NT2/D1 (cell line): Measurements from ENCODE around the gene SAMD14.

Source experiments
- SUZ12 ChIP-seq: IDR thresholded peaks from 2 replicates; pipeline ENCODE4 v1.6.1; 2011; ENCODE audit not compliant: insufficient read length, insufficient read depth; ENCODE audit errors: extremely low read depth
- YY1 ChIP-seq: IDR thresholded peaks from 2 replicates; pipeline ENCODE4 v1.6.1; 2011; ENCODE audit not compliant: insufficient read length, insufficient read depth

DNA sequence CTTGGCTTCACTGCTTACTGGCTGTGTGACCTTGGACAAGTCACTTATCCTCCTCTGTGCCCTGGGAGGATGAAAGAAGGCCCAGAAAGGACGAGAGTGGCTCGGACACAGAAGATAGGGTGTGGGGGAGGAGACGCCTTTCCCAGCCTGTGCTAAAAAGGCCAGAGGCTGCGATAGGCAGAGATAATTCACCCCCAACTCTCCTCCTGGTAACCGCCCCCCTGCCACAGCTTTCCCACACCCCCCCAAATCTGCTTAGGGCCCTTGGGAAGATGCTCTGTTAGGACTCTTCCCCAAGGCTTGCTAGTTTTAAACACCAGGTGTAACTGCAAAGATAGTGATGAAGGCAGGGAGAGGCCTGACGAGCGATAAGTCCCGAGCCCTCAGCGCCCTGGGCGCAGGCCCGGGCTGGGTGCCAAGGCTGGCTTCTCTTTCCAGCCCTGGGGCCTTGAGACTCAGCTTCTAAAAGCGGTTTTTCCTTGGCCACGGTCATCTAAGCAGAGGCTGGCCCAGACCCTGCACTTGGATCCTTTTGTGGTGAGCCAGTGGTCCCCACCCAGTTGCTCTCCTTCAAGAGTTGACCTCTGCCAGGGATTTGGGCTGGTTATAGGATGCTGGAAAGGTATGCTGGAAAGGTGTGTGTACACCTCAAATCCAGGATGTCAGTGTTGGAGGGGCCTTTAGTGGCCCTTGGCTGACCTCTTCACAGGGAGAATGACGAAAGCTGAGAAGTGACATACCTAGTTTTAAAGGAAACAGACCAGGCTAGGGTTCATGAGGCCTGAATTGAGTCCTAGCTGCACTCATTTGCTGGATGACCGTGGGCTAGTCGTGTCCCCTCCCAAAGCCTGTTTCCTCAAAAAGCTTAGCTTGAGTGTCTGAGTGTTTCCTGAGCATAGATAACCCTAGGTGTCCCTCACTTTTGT, 24.0 kb upstream of the SAMD14 start:
- TF ChIP-seq SUZ12 (no peak), YY1 (no peak)
